Kidney epithelial cell (primary cell): ENCODE measurements around the gene CYLD. TPM values are rescaled to one million over a fixed set of nuclear protein-coding genes. Genes with fewer than 3 reads are reported as not detected.

Experiments
- DNase-seq: peaks from one replicate; pipeline ENCODE4 v3.0.0-alpha.2; 2010; ENCODE audit warnings: low read depth
- H3K27me3 ChIP-seq: 2 replicates; pipeline ENCODE4 v1.6.0; 2011; ENCODE audit warnings: low read length; ENCODE audit not compliant: control insufficient read depth, insufficient read depth
- H3K36me3 ChIP-seq: 2 replicates; pipeline ENCODE4 v1.5.1; 2011; ENCODE audit warnings: low read length; ENCODE audit not compliant: control insufficient read depth, insufficient read depth
- H3K4me3 ChIP-seq: 2 replicates; pipeline ENCODE4 v1.5.1; 2011; ENCODE audit warnings: low read depth, mild to moderate bottlenecking, control low read depth, low read length
- total RNA-seq: library from RNA; depleted of rRNA; stranded (reverse); fragments of >200 nt; gene quantifications from 2 replicates; pipeline ENCODE4 v1.2.3, GENCODE V29; 2015
- TF ChIP-seq, protein P1 (sequence below): IDR thresholded peaks from 2 replicates; pipeline ENCODE4 v1.5.1; 2011; ENCODE audit warnings: mild to moderate bottlenecking, moderate library complexity, low read length, control low read depth, inconsistent platforms; ENCODE audit not compliant: insufficient read depth, poor library complexity, severe bottlenecking

The CYLD gene
- total RNA-seq, result 21.5 and 24.4 TPM in 2 replicates

DNA sequence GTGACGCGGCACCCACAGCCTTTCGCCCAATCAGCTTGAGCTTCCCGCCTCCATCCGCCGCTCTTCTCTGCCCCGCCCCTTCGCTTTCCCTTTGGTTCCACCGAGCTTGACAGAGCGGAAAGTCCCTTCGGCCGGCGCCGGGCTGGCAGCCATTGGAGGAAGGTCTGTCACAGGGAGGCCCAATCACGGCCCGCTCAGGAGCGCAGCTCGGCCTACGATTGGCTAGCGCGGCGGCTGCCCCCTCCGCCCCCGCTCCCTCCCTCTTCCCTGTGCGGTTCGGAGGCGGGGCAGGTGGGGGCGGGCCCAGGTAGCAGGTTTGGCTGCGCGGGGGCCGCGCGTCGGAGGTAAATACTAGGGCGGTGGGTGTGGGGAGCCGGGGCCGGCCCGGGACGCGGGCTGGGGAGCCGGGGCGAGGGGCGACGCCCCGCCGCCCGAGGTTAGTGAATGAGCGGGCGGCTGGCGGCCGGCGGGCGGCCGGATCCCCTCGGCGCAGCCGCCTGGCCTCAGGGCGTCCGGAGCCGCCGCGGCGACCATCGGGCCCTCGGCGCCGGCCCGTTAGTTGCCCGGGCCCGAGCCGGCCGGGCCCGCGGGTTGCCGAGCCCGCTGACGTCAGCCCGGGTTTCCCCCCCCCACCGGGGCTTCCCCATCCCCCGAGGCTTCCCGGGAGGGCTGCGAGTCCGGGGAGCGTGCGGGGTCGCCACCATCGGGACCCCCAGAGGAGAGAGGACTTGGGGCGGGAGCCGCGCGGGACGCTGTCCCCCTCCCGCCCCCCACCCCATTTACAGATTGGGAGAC, at the start of gene CYLD:
Gene CYLD (plus strand): TSS at position 306 of the 795 bp plus-strand sequence. CDS start 7,613 bp downstream, outside the sequence.
- Histone ChIP-seq H3K36me3 (no peaks in the 10 kb centered on the region), H3K27me3 (peaks cover 3% of the 10 kb centered on the region), H3K4me3 (peak within 1 kb of the TSS; percentile 85)
- TF ChIP-seq, protein P1, sequence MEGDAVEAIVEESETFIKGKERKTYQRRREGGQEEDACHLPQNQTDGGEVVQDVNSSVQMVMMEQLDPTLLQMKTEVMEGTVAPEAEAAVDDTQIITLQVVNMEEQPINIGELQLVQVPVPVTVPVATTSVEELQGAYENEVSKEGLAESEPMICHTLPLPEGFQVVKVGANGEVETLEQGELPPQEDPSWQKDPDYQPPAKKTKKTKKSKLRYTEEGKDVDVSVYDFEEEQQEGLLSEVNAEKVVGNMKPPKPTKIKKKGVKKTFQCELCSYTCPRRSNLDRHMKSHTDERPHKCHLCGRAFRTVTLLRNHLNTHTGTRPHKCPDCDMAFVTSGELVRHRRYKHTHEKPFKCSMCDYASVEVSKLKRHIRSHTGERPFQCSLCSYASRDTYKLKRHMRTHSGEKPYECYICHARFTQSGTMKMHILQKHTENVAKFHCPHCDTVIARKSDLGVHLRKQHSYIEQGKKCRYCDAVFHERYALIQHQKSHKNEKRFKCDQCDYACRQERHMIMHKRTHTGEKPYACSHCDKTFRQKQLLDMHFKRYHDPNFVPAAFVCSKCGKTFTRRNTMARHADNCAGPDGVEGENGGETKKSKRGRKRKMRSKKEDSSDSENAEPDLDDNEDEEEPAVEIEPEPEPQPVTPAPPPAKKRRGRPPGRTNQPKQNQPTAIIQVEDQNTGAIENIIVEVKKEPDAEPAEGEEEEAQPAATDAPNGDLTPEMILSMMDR, result no peak
- peak; percentile 94 for DNase-seq

DNA sequence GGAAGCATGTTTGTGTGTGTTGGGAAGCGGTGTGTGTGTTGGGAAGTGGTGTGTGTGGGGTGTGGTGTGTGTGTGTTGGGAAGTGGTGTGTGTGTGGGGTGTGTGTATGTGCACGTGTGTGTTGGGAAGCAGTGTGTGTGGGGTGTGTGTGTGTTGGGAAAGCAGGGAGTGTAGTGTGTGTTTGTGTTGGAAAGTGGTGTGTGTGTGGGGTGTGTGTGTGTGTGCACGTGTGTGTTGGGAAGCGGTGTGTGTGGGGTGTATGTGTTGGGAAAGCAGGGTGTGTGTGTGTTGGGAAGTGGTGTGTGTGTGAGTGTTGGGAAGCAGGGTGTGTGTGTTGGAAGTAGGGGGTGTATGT, 49.3 kb upstream of the CYLD start:
- H3K27me3 ChIP-seq, result peaks cover 18% of the 10 kb centered on the region

DNA sequence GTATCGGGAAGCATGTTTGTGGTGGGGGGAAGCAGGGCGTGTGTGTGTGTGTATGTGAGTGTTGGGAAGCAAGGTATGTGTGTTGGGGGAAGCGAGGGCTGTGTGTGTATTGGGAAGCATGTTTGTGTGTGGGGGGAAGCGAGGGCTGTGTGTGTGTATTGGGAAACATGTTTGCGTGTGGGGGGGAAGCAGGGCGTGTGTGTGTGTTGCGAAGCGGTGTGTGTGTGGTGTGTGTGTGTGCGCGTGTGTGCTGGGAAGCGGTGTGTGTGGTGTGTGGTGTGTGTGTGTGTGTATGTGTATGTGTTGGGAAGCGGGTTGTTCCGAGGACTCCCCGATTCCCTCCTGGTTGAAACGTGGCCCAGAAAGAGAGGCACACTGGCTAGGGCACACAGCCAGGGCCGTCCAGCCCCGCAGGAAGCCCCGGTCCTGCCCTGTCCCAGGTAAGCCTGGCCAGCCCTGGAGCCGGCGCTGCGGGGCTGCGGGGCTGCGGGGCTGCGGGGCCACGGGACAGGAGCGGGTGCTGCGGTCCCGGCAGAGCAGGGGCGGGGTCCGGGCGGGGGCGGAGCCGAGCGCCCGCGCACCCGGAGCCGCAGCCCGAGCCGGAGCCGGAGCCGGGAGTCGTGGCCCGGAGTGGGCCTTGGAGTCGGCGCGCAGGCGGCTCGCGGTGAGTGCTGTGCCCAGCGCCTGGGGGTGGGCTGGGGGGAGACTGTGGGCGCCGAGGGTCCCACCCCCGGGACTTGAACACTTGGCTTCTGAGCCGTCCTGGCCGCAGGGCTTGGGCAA, 48.7 kb upstream of the CYLD start, which contains the start of gene NOD2:
Gene NOD2 (plus strand): TSS at position 608 of the 783 bp plus-strand sequence. CDS start 5,890 bp downstream, outside the sequence.
- Histone ChIP-seq H3K27me3 (peaks cover 18% of the 10 kb centered on the region), H3K4me3 (no peak within 1 kb of the TSS), H3K36me3 (no peaks in the 10 kb centered on the region)
- DNase-seq, result no peak
- TF ChIP-seq, protein P1, result no peak

More for the DNA sequence above, 49.3 kb upstream of the CYLD start:
- Histone ChIP-seq H3K4me3 (no peak overlapping the region), H3K36me3 (no peaks in the 10 kb centered on the region)
- DNase-seq, result no peak
- TF ChIP-seq, protein P1, result no peak

DNA sequence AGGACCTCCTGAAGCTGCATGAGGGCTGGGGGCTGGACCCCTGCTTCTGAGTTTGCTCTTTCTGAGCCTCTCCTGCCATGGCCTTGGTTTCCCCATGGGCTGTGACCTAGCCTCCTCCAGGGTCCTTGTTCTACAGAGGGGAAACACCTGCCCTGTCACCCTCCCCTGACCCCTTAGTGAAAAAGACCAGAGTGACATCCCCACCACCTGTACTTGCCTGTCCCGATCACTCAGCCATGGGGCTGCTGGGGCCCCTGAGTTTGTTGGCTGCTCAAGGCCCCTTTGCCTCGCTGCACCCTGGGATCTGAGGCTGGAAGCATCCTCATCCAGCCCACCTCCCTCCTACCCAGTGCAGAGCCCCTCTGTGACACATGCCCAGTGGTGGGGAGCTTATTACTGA, 47.7 kb upstream of the CYLD start:
- TF ChIP-seq, protein P1, result no peak

DNA sequence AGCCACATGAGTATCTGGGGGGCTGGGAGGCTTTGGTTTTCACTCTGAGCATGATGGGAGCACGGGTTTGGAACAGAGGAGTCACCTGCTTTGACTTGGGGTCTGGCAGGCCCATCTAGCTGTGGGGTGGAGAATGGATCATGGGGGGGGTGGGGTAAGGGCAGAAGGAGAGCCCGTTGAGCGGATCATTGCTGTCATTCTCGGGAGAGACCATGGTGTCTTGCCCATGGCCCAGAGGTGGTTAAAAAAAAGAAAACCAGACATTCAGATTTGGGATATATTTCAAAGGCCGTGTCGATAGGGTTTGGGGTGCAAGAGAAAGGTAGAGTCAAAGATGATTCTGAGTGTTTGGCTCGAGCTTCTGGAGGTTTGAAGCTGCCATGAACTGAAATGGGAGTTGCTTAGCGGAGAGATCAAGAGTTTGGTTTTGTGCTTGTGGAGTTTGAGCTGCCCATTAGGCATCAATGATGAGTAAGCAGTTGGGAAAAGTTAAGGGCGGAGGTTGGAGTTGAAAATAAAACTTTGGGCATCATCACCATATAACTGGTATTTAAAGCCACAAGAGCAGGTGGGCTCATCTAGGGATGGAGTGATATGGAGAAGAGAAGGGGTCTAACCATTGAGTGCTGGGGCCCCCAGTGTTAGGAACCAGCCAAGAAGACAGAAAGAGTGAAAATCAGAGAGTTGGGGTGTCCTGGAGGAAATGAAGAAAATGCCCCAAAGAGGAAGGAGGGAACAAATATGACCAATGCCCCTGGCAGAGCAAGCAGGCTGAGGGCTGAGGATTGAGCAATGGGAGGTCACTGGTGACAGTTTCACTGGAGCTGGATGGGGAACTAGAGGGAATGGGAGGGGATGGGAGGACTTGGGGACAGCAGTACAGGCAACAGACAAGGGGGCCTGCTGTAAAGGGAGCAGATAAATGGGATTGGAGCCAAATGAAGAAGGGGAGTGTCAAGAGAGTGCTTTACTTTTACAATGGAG, 46.6 kb upstream of the CYLD start:
- Histone ChIP-seq H3K4me3 (no peak overlapping the region), H3K36me3 (no peaks in the 10 kb centered on the region), H3K27me3 (peaks cover 18% of the 10 kb centered on the region)
- TF ChIP-seq, protein P1, result no peak
- no peak for DNase-seq

More for the DNA sequence above, 47.7 kb upstream of the CYLD start:
- Histone ChIP-seq H3K4me3 (no peak overlapping the region), H3K36me3 (no peaks in the 10 kb centered on the region), H3K27me3 (peaks cover 18% of the 10 kb centered on the region)
- DNase-seq, result no peak
